Stomach (tissue), 4 donors: ENCODE measurements around the gene ATP5F1D.

Experiments
- CTCF ChIP-seq, 7 experiments: fragments of 450-650 bp in 4 of 7; fragments of 200-600 bp in 3 of 7; sonication (generic) in 3 of 7; IDR thresholded peaks; one replicate each; pipeline ENCODE4 v1.5.1; 2016 to 2019; ENCODE audit warnings: antibody characterized with exemption in 7 of 7, control low read depth in 2 of 7, mild to moderate bottlenecking in 1 of 7
- EP300 ChIP-seq: sonication (generic); formaldehyde crosslinking; IDR thresholded peaks from one replicate; pipeline ENCODE4 v1.6.1; 2017; ENCODE audit warnings: antibody characterized with exemption
- POLR2A ChIP-seq, 4 donors: fragments of 450-650 bp; IDR thresholded peaks; one replicate each; pipeline ENCODE4 v1.6.1; 2016; ENCODE audit warnings: antibody characterized with exemption in 4 of 4, control low read depth in 2 of 4, mild to moderate bottlenecking in 1 of 4, moderate library complexity in 1 of 4

- TF ChIP-seq CTCF (IDR thresholded peaks at IDR 0.05), result no peak
- TF ChIP-seq EP300, result no peak
- no peak for TF ChIP-seq POLR2A (IDR thresholded peaks at IDR 0.05)
These were observed 31.9 kb downstream of the ATP5F1D start for GRCh38 chr19:1273263-1274041.
